GM12878 (cell line): ENCODE data around the gene FBXW7. TPM values are rescaled to one million over a fixed set of nuclear protein-coding genes. Genes with fewer than 3 reads are reported as not detected.

Experiments
- ATAC-seq: fragments of 200-7000 bp; cut with Tn5 transposase; 3 replicates; pipeline ENCODE4 v1.9.1; 2020; ENCODE audit warnings: mild to moderate bottlenecking, moderate library complexity
- BruUV-seq: library from RNA; stranded (reverse); fragments of 400-500 nt; replicated peaks from 2 replicates; lab custom pipeline; 2021; lab: Mats Ljungman, UMichigan
- CTCF ChIA-PET: fragments of 300-600 bp; sonication (Branson Sonifier 250); formaldehyde crosslinking; extraction: SDS; loops from one replicate; lab custom pipeline; 2021; ENCODE audit warnings: inconsistent platforms; lab: Yijun Ruan, JAX
- POLR2A ChIA-PET: fragments of 350-600 bp; formaldehyde crosslinking; extraction: SDS; loops from one replicate; lab custom pipeline; 2021; ENCODE audit warnings: inconsistent platforms; lab: Charles Lee
- RAD21 ChIA-PET: fragments of 300-600 bp; sonication (Branson Sonifier 250); formaldehyde crosslinking; loops from one replicate; lab custom pipeline; 2023; ENCODE audit warnings: antibody characterized with exemption; ENCODE audit not compliant: unreplicated experiment; lab: Charles Lee
- SMC1A ChIA-PET: fragments of 300-600 bp; sonication (Branson Sonifier 250); formaldehyde crosslinking; loops from one replicate; lab custom pipeline; 2023; ENCODE audit not compliant: unreplicated experiment, uncharacterized antibody; lab: Charles Lee
- DNase-seq: peaks from one replicate; pipeline ENCODE4 v3.0.0-alpha.2; 2011; ENCODE audit warnings: low read depth, low spot score
- FAIRE-seq: peaks from 3 replicates; lab custom pipeline; 2011; peaks lifted over from hg19 to GRCh38; lab: Jason Lieb, UNC
- H2AFZ ChIP-seq: 2 replicates; pipeline ENCODE4 v1.6.0; 2011; ENCODE audit warnings: low read depth, low read length, control low read depth; ENCODE audit not compliant: control insufficient read depth
- H3K27ac ChIP-seq: 2 replicates; pipeline ENCODE4 v1.5.1; 2011; ENCODE audit warnings: control low read depth; ENCODE audit not compliant: control insufficient read depth, insufficient read depth
- H3K27me3 ChIP-seq, 2 experiments: replicated peaks in 1 of 2; 2 replicates each; pipeline versions ENCODE4 v1.6.0 to v1.6.1; 2011; ENCODE audit warnings: low read length in 1 of 2; ENCODE audit not compliant: control insufficient read depth in 2 of 2, insufficient read depth in 2 of 2
- H3K36me3 ChIP-seq, 2 experiments: 2 replicates each; pipeline ENCODE4 v1.5.1; 2011; ENCODE audit warnings: low read length in 1 of 2; ENCODE audit not compliant: control insufficient read depth in 2 of 2, insufficient read depth in 2 of 2
- H3K4me1 ChIP-seq: 2 replicates; pipeline ENCODE4 v1.6.1; 2011; ENCODE audit warnings: mild to moderate bottlenecking, low read length, moderate library complexity, mixed read lengths; ENCODE audit not compliant: control insufficient read depth, insufficient read depth
- H3K4me2 ChIP-seq: 2 replicates; pipeline ENCODE4 v1.6.0; 2011; ENCODE audit warnings: control low read depth; ENCODE audit not compliant: control insufficient read depth, insufficient read depth
- H3K4me3 ChIP-seq: fragments of 200-600 bp; sonication (generic); 2 replicates; pipeline ENCODE4 v1.5.1; 2016
- H3K79me2 ChIP-seq: 2 replicates; pipeline ENCODE4 v1.6.0; 2011; ENCODE audit warnings: low read length; ENCODE audit not compliant: control insufficient read depth, insufficient read depth
- H3K9ac ChIP-seq: 2 replicates; pipeline ENCODE4 v1.8.0; 2011; ENCODE audit warnings: low read length, control low read depth, mixed read lengths; ENCODE audit not compliant: control insufficient read depth, insufficient read depth
- H3K9me3 ChIP-seq: replicated peaks from 3 replicates; pipeline ENCODE4 v1.5.1; 2011; ENCODE audit warnings: mild to moderate bottlenecking, low read length; ENCODE audit not compliant: control insufficient read depth, insufficient read depth
- H4K20me1 ChIP-seq: 2 replicates; pipeline ENCODE4 v1.6.0; 2011; ENCODE audit not compliant: control insufficient read depth, insufficient read depth
- BRCA1 ChIP-seq: IDR thresholded peaks from 2 replicates; pipeline ENCODE4 v1.6.1; 2011; ENCODE audit warnings: low read depth, low read length, improper control_type of control experiment
- CBX5 ChIP-seq: sonication (generic); IDR thresholded peaks from 2 replicates; pipeline ENCODE4 v1.6.1; 2016; ENCODE audit warnings: low read depth, moderate library complexity, mild to moderate bottlenecking, inconsistent platforms
- CEBPB ChIP-seq, 2 experiments: fragments of 150-350 bp in 1 of 2; IDR thresholded peaks; 2 replicates each; pipeline ENCODE4 v1.6.1; 2012 to 2014; ENCODE audit warnings: low read depth in 2 of 2, low read length in 2 of 2, borderline replicate concordance in 1 of 2, inconsistent platforms in 1 of 2
- FOS ChIP-seq: IDR thresholded peaks from 3 replicates; pipeline ENCODE4 v1.6.1; 2011; ENCODE audit warnings: borderline replicate concordance; ENCODE audit not compliant: insufficient read length; ENCODE audit errors: extremely low read depth
- GABPA ChIP-seq: IDR thresholded peaks from 2 replicates; pipeline ENCODE4 v1.6.1; 2014; ENCODE audit warnings: antibody characterized with exemption, low read depth, mild to moderate bottlenecking, inconsistent platforms
- HDGF ChIP-seq: fragments of 450-650 bp; IDR thresholded peaks from 2 replicates; pipeline ENCODE4 v1.6.1; 2016; ENCODE audit warnings: antibody characterized with exemption
- MTA3 ChIP-seq: IDR thresholded peaks from 2 replicates; pipeline ENCODE4 v1.6.1; 2012; ENCODE audit warnings: low read length, inconsistent platforms, borderline replicate concordance
- POLR2AphosphoS2 ChIP-seq: IDR thresholded peaks from 2 replicates; pipeline ENCODE4 v1.6.1; 2011; ENCODE audit warnings: low read depth, mild to moderate bottlenecking, low read length, improper control_type of control experiment, moderate library complexity
- SMAD5 ChIP-seq: IDR thresholded peaks from 2 replicates; pipeline ENCODE4 v1.6.1; 2016; ENCODE audit warnings: antibody characterized with exemption, low read depth
- SMARCA5 ChIP-seq: fragments of 450-650 bp; IDR thresholded peaks from 2 replicates; pipeline ENCODE4 v1.6.1; 2017; ENCODE audit warnings: mild to moderate bottlenecking
- SREBF1 ChIP-seq: IDR thresholded peaks from 2 replicates; pipeline ENCODE4 v1.6.1; 2012; ENCODE audit warnings: mild to moderate bottlenecking, low read length
- ZNF217 ChIP-seq: fragments of 450-650 bp; IDR thresholded peaks from 2 replicates; pipeline ENCODE4 v1.6.1; 2017; ENCODE audit warnings: antibody characterized with exemption, mild to moderate bottlenecking
- in situ Hi-C: fragments of 300-500 bp; cut with MboI; formaldehyde crosslinking; loops from 9 replicates; pipeline ENCODE4 v1.14.3; 2018; ENCODE audit warnings: mixed read lengths
- intact Hi-C: fragments of 100-400 bp; cut with micrococcal nuclease; formaldehyde crosslinking; loops from one replicate; pipeline ENCODE4 v1.14.2; 2022; ENCODE audit not compliant: unreplicated experiment
- polyA plus RNA-seq, 11 experiments: library from polyadenylated mRNA; depleted of rRNA in 4 of 11; unstranded in 6 of 11; stranded (reverse) in 5 of 11; fragments of >200 nt; fragmentation: Nextera tagmentation in 4 of 11; fragmentation: Illumina TruSeq in 1 of 11; extraction: Ambion mirVana in 4 of 11; extraction: Trizol in 1 of 11; gene quantifications; 1 replicate in 1 of 11; 2 replicates in 10 of 11; pipeline versions ENCODE4 v1.2.1 to v1.2.3, GENCODE V29; 2011 to 2016; ENCODE audit warnings: inconsistent platforms in 2 of 11, missing spikeins in 2 of 11, low read depth in 1 of 11
- total RNA-seq, 4 experiments: library from RNA; depleted of rRNA in 3 of 4; stranded (reverse); fragments of >200 nt in 3 of 4; fragmentation: Illumina TruSeq in 1 of 4; extraction: Trizol in 1 of 4; gene quantifications; 2 replicates each; pipeline versions ENCODE4 v1.2.1 to v1.2.3, GENCODE V29; 2013 to 2021
- TF ChIP-seq, protein P1 (sequence below): fragments of 450-650 bp; IDR thresholded peaks from 2 replicates; pipeline ENCODE4 v1.6.1; 2016; ENCODE audit warnings: mild to moderate bottlenecking, moderate library complexity, borderline replicate concordance
- TF ChIP-seq, protein P2 (sequence below), 3 experiments: IDR thresholded peaks in 2 of 3; conservative IDR thresholded peaks in 1 of 3; 2 replicates each; pipeline ENCODE4 v1.5.1; 2011; ENCODE audit warnings: low read depth in 3 of 3, low read length in 3 of 3, mild to moderate bottlenecking in 3 of 3, control low read depth in 2 of 3, moderate library complexity in 2 of 3, inconsistent platforms in 1 of 3, mixed read lengths in 1 of 3; ENCODE audit not compliant: control insufficient read depth in 2 of 3, insufficient read depth in 1 of 3; ENCODE audit errors: extremely low read depth in 1 of 3
- TF ChIP-seq, protein P3 (sequence below): IDR thresholded peaks from 2 replicates; pipeline ENCODE4 v1.6.1; 2012; ENCODE audit warnings: low read length, inconsistent platforms

FBXW7 gene
- total and polyA plus RNA-seq, 10 of the 15 experiments (the other 5 are each of a cell fraction or from before 2014, with no cell fraction given): 35.8 to 118 (median 47.2) TPM

DNA sequence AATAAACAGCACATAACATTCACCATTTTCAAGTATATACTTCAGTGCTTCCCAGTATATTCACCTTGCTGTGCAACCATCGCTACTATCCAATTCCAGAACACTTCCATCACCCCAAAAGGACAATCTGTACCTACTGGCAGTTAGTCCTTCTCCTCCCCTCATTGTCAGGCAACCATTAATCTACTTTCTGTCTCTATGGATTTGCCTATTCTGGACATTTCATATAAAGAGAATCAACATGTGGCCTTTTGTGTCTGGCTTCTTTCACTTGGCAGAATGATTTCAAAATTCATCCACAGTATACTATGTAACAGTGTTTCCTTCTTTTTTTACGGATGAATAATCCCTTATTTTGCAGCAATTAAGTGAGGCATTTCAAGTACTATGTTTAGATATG, 189.4 kb downstream of the FBXW7 start (continued):
- TF ChIP-seq MTA3 (no peak), GABPA (no peak), FOS (no peak), CEBPB (IDR thresholded peaks at IDR 0.05; ENCODE audit: borderline replicate concordance in 1 of 2, low read depth in 2 of 2, low read length in 2 of 2) (no peak), SMAD5 (no peak), ZNF217 (no peak), SREBF1 (no peak), HDGF (no peak), CBX5 (no peak)
- TF ChIP-seq, protein P1, sequence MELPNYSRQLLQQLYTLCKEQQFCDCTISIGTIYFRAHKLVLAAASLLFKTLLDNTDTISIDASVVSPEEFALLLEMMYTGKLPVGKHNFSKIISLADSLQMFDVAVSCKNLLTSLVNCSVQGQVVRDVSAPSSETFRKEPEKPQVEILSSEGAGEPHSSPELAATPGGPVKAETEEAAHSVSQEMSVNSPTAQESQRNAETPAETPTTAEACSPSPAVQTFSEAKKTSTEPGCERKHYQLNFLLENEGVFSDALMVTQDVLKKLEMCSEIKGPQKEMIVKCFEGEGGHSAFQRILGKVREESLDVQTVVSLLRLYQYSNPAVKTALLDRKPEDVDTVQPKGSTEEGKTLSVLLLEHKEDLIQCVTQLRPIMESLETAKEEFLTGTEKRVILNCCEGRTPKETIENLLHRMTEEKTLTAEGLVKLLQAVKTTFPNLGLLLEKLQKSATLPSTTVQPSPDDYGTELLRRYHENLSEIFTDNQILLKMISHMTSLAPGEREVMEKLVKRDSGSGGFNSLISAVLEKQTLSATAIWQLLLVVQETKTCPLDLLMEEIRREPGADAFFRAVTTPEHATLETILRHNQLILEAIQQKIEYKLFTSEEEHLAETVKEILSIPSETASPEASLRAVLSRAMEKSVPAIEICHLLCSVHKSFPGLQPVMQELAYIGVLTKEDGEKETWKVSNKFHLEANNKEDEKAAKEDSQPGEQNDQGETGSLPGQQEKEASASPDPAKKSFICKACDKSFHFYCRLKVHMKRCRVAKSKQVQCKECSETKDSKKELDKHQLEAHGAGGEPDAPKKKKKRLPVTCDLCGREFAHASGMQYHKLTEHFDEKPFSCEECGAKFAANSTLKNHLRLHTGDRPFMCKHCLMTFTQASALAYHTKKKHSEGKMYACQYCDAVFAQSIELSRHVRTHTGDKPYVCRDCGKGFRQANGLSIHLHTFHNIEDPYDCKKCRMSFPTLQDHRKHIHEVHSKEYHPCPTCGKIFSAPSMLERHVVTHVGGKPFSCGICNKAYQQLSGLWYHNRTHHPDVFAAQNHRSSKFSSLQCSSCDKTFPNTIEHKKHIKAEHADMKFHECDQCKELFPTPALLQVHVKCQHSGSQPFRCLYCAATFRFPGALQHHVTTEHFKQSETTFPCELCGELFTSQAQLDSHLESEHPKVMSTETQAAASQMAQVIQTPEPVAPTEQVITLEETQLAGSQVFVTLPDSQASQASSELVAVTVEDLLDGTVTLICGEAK: no peak

DNA sequence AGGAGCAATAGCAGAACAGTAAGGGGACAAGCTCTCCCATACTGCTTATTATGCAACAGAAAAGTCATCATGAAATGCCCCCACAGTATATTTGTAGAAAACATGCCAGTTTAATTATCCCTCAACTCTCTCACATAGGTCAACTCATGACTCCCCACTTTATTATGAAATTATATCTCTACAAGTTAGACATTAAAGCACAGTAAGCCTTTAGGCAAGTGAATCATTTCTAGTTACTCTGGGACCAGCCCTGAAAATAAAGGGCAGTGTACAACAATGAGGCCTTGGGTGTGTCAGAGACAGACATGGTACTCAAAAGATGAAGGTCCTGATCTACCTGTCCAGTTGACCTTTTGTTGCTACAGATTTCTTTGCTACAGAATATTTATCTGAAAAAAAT, 191.9 kb downstream of the FBXW7 start:
- Histone ChIP-seq H3K27me3 (no peaks in the 10 kb centered on the region), H2AFZ (no peak overlapping the region), H3K36me3 (peaks cover 2 to 32% of the 10 kb centered on the region in 2 experiments), H4K20me1 (no peaks in the 10 kb centered on the region), H3K4me2 (no peak overlapping the region), H3K27ac (no peak overlapping the region), H3K9me3 (no peaks in the 10 kb centered on the region; the same call in 2 of the 3 replicates), H3K79me2 (peaks cover 6% of the 10 kb centered on the region; the same call in 1 of the 2 replicates), H3K9ac (no peak overlapping the region), H3K4me3 (no peak overlapping the region), H3K4me1 (no peaks in the 10 kb centered on the region)
- ChIA-PET SMC1A (interaction anchor here (0.6 to 1.2 kb wide), 2 partner anchors 12 to 152 kb away, joined by 3 to 4 read pairs; no protein-coding TSS in a partner anchor), POLR2A (no interaction called here), RAD21 (interaction anchor here (0.6 kb wide), 1 partner anchor 11 kb away, joined by 3 read pairs; no protein-coding TSS in a partner anchor), CTCF (no interaction called here)
- FAIRE-seq (no peak), ATAC-seq (peak; percentile 33), DNase-seq (no peak)
- in situ Hi-C loops (no loop called here), intact Hi-C loops (no loop called here)
- no TSS peak for BruUV-seq
- TF ChIP-seq, protein P2, sequence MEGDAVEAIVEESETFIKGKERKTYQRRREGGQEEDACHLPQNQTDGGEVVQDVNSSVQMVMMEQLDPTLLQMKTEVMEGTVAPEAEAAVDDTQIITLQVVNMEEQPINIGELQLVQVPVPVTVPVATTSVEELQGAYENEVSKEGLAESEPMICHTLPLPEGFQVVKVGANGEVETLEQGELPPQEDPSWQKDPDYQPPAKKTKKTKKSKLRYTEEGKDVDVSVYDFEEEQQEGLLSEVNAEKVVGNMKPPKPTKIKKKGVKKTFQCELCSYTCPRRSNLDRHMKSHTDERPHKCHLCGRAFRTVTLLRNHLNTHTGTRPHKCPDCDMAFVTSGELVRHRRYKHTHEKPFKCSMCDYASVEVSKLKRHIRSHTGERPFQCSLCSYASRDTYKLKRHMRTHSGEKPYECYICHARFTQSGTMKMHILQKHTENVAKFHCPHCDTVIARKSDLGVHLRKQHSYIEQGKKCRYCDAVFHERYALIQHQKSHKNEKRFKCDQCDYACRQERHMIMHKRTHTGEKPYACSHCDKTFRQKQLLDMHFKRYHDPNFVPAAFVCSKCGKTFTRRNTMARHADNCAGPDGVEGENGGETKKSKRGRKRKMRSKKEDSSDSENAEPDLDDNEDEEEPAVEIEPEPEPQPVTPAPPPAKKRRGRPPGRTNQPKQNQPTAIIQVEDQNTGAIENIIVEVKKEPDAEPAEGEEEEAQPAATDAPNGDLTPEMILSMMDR (IDR thresholded peaks at IDR 0.05 in 2 of 3, conservative IDR thresholded peaks at IDR 0.05 in 1 of 3; ENCODE audit: control insufficient read depth in 2 of 3, extremely low read depth in 1 of 3, insufficient read depth in 1 of 3, low read depth in 3 of 3, low read length in 3 of 3): no peak
- no peak for TF ChIP-seq BRCA1
- no peak for TF ChIP-seq SMARCA5
- TF ChIP-seq, protein P3, sequence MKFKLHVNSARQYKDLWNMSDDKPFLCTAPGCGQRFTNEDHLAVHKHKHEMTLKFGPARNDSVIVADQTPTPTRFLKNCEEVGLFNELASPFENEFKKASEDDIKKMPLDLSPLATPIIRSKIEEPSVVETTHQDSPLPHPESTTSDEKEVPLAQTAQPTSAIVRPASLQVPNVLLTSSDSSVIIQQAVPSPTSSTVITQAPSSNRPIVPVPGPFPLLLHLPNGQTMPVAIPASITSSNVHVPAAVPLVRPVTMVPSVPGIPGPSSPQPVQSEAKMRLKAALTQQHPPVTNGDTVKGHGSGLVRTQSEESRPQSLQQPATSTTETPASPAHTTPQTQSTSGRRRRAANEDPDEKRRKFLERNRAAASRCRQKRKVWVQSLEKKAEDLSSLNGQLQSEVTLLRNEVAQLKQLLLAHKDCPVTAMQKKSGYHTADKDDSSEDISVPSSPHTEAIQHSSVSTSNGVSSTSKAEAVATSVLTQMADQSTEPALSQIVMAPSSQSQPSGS: no peak
- no peak for TF ChIP-seq POLR2AphosphoS2
